Activated gamma-delta T cell treated with Interleukin-2 at 50 U/mL for 16 hours (primary cell): ENCODE data around the gene NUPR1.
A peak's percentile ranks its signal among the peaks of the same experiment; 100 is the strongest.
"Not testable (repeated sequence)": the region's sequence is repeated elsewhere in the genome, so short reads cannot be mapped to it uniquely, and the experiment has no call there.

ENCODE experiments used
- DNase-seq: peaks from one replicate; pipeline ENCODE4 v3.0.0-alpha.2; 2020

Gene NUPR1

DNA sequence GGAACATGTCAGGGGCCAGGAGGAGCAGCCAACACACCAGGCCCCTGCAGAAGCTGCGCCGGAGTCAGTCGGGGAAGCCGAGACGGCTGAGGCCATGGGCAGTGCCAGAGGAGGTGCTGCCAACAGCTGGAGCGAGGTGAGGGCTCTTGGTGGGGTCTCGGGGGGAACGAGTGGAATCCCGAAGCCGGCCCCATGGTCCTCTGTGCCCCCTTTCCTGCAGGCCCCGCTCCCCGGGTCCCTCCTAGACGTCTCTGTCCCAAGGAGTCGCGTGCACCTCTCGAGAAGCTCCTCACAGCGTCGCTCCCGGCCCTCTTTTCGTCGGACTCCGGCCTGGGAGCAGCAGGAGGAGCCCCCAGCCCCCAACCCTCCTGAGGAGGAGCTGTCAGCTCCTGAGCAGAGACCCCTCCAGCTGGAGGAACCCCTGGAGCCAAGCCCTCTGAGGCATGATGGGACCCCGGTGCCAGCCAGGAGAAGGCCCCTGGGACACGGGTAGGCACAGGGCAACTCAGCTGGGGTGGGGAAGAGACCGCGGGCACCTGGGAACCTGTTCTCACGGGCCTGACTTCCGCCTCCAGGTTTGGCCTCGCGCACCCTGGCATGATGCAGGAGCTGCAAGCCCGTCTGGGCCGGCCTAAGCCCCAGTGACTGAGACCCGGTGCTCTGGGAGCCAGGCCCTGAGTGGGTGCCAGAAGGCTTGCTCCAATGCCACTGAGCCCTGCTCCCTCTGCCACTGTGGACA lies 40.7 kb downstream of the NUPR1 start:
- no peak for DNase-seq

DNA sequence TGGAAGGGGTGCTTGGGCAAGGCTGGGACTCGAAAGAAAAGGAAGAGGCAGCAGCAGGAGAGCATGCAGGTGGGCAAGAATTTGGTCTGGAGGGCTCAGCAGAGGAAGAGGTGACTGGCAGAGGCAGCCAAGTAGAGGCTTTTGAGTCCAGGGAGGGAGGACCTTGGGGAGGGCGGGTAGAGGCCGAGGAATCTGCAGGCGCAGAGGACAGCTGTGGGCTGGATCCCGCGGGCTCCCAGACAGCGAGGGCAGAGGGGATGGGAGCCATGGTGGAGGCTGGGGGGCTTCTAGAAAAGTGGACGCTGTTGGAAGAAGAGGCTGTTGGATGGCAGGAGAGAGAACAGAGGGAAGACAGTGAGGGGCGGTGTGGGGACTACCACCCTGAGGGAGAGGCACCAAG lies 41.4 kb downstream of the NUPR1 start:
- DNase-seq, result no peak

DNA sequence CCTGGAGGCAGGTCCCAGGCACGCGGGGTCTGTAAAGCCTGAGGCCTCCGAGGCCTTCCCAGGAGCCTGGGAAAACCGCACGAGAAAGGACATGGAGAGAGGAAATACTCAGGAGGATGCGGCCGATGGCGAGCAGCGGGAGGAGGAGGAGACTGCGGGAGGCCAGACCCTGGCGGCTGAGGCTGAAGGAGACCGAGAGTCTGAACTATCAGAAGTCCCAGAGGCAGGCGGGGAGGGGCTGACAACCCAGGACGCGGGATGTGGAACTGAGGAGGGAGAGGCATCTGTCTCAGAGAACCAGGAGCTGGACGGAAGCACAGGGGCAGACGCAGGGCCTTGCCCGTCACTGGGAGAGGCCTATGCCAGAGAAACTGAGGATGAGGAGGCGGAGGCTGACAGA lies 41.9 kb downstream of the NUPR1 start:
- no peak for DNase-seq

DNA sequence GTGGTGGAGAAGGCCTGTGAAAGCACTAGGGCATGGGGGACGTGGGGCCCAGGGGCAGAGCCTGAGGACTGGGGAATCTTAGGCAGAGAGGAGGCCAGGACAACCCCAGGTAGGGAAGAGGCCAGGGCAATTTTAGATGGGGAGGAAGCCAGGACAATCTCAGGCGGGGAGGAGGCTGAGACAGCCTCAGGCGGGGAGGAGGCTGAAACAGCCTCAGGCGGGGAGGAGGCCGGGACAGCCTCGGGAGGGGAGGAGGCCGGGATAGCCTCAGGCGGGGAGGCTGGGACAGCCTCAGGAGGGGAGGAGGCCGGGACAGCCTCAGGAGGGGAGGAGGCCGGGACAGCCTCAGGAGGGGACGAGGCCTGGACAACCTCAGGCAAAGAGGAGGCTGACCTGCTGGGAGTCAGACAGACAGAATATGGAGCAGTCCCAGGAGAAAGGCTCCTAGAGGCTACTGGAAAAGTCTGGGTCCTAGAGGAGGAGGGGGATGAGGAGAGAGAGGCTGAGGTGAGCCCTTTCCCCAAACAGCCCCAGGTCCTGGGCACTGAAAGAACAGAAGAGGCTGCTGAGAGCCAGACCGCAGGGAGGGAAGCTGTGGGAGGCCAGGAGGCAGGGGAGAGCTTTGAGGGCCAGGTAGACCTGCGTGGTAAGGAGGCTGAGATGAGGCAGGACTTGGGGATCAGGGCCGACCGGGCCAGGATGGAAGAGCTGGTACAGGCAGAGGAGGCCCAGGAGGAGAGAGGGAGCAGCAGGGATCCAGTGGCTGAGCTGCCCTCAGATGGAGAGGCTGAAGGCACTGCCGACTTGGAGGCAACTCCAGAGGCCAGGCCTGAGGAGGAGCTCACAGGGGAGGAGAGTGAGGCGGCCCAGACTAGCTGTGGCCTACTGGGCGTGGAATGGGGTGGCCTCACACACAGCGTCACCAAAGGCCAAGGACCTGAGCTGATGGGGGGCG lies 42.7 kb downstream of the NUPR1 start:
- no peak for DNase-seq

DNA sequence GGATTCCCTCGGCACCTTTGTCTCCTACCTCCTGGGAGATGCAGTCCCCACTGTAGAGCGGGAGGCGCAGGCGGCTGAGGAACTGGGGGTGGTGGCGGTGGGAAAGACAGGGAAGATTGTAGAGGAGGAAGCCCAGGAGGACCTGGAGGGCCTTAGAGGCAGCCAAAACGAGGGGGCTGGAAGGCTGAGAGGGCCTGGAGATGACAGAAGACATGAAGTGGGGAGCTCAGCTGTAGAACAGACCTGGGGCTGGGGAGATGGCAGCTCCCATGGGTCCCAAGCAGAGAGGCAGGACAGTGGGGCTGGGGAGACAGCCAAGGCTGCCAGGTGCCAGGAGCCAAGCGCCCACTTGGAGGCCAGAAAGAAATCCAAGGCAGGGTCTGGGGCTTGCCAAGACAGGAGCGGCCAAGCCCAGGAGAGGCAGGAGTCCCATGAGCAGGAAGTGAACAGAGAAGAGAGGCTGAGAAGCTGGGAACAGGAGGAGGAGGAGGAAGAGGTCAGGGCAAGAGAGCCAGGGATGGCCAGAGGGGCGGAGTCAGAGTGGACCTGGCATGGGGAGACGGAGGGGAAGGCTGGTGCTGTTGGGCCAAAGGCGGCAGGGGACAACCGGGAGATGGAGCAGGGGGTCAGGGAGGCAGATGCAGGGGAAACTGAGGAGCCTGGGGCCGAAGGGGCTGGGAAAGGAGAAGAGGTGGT lies 43.5 kb downstream of the NUPR1 start:
- no peak for DNase-seq

DNA sequence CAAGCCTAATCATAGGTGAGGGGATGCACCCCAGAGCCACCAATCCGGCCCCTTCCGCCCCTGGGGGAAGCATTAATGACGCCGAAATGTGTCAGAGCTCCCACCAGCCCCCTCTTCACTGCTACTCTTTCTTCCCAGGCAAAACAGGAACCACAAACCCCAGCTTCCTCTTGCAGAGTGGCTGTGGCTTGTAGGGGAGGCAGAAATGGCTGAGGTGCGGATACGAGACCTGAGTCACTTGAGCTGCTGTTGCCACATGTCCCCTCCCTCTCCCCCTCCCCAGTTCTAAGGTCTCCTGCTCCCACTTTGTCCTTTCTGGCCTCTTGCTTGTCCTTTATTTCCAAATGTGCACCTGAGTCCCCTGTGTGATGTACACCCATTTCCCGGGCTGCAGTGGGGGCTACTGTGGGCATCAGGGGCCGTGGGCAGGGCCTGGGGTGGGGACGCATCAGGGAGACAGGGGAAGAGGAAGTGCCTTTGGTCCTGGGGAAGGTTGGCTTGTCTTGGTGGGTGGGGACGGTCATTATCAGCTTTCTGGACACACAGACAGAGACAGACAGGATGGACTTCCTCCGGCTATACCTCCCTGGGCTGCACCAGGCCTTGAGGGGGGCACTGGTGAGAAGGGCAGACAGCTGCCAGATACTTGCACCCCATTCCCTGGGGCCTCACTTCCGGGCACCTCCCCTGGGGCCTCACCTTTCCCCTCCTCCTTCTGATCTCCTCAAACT lies 44.5 kb downstream of the NUPR1 start, which contains the start of gene APOBR:
Gene APOBR (plus strand): TSS at position 523 of the 731 bp plus-strand sequence. CDS start 39 bp downstream, at position 562.
- peak; percentile 89 for DNase-seq

DNA sequence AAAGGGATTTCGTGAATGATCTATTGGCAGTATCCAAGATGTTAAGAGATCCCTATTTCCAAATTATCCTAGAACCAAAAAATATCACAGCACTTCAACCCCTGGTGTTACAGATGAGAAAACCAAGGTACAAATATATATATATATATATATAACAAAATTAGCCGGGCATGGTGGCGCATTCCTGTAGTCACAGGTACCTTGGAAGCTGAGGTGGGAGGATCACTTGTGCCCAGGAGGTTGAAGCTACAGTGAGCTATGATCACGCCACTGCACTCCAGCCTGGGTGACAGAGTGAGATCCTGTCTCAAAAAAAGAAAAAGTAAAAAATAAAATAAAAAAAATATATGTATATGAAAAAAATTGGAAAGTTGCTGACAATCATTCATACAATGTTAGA lies 46.3 kb downstream of the NUPR1 start:
- DNase-seq, result no peak

DNA sequence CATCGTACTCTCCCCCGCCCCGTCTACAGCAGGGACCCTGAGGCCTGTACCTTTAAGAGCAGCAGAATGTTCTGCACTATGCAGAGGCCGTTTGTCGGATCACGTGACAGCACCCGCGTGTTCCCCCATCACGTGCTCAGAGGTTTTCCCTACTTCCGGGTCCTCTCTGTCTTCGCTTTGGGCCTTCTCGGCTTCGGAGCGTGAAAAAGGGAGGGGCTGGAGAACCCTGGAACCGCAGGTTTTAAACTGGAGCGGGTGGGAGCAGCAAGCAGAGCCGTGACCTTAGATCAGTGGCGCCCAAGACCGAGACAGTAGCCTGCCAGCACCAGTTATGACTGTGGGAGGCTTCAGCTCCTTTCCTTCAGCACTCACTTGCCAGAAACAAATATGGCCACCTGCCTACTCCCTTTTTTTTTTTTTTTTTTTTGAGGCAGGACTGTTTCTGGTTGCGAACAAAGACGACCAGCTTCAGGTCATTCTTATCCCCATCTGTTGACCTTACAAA lies 46.8 kb downstream of the NUPR1 start, which contains the start of gene CLN3:
Gene CLN3 (minus strand): TSS at position 105 of the 505 bp plus-strand sequence. CDS start 315 bp downstream, outside the sequence.
- peak; percentile 83 for DNase-seq

DNA sequence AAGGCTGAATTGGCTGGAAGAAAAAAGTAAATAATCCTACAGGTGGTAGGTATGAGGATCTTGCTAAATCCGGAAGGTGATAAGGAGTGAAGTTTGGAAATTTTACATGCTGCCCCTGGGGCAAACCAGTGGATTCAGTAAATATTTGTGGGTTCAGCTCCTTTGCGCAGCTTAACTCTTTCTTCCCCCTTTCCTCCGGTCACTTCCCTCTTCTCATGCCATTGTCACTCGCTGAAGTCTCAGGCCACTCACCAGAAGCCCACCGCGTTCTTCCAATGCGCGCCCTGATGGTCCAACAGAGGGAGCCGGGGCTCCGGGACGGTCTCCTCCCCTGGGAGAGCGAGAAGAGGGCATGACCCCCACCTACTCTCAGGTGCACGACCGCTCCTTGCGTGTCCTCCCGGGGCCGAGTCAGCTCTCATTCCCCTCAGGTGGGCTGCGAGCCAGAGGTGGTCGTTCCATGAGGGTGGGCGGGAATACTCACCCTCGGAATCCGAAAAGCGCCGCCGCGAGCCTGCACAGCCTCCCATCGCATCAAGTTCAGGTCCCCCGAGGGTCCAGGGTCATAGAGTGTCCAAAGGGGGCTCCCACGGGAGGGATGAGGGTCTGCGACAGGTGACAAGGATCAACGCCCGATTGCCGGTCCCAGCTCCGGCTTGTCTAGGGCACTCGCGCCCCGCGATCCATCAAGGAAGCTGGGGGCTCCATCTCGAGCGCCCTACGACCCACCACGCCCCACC lies 47.4 kb downstream of the NUPR1 start:
- DNase-seq, result no peak

DNA sequence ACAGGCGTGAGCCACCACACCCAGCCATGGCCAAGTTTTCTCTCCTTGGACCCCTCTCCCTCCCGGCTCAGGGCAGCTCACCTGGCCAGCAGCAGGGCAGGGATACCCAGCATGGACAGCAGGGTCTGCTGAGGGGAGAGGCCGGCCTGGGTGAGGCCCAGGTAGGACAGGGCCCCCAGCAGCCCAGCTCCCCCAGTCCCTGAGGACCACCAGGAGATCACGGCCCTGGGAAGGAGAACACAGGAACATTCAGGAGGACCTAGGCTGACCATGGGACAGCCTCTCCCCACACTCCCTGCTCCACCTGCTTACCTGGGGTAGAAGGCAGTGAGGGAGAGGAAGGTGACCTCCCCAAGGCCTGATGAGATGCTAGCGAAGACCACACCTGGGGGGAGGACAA lies 52.5 kb downstream of the NUPR1 start:
- DNase-seq, result no peak

DNA sequence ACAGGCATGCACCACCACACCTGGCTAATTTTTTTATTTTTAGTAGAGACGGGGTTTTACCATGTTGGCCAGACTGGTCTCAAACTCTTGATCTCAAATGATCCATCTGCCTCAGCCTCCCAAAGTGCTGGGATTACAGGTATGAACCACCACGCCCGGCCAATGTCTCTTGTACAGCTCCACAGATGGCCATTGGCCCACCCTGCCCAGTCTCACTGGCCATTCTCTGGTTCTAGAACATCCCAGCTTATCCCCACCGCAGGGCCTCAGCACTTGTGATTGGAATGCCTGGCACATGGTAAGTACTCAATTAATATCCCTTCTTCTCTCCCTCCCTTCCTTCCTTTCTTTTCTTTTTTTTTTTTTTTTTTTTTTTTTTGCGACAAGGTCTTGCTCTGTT lies 55.4 kb downstream of the NUPR1 start:
- not testable (repeated sequence) for DNase-seq
